GM23338 (cell line): Measurements from ENCODE around the gene TSACC. TPM values are rescaled to one million over a fixed set of nuclear protein-coding genes. Genes with fewer than 3 reads are reported as not detected.
"Not testable (repeated sequence)": the region's sequence is repeated elsewhere in the genome, so short reads cannot be mapped to it uniquely, and the experiment has no call there.

Experiments used
- ATAC-seq: fragments of 200-7000 bp; cut with Tn5 transposase; 3 replicates; pipeline ENCODE4 v1.9.1; 2020
- DNase-seq: peaks from one replicate; pipeline ENCODE4 v3.0.0-alpha.2; 2015; ENCODE audit warnings: low spot score
- H2AFZ ChIP-seq: fragments of 200-600 bp; sonication (generic); 2 replicates; pipeline ENCODE4 v1.8.0; 2016; ENCODE audit warnings: antibody characterized with exemption, mild to moderate bottlenecking, moderate library complexity
- H3F3A ChIP-seq: fragments of 200-600 bp; sonication (generic); replicated peaks from 2 replicates; pipeline ENCODE4 v1.8.0; 2017; ENCODE audit warnings: antibody characterized with exemption, mixed run types, low read depth
- H3K27ac ChIP-seq: fragments of 200-600 bp; sonication (generic); 2 replicates; pipeline ENCODE4 v1.6.1; 2016; ENCODE audit warnings: low read depth
- H3K27me3 ChIP-seq: fragments of 200-600 bp; sonication (generic); 2 replicates; pipeline ENCODE4 v1.8.0; 2016; ENCODE audit warnings: mild to moderate bottlenecking, mixed run types, moderate library complexity; ENCODE audit not compliant: insufficient read depth
- H3K36me3 ChIP-seq: fragments of 200-600 bp; sonication (generic); 2 replicates; pipeline ENCODE4 v1.8.0; 2016; ENCODE audit warnings: mild to moderate bottlenecking; ENCODE audit not compliant: insufficient read depth
- H3K4me1 ChIP-seq: fragments of 200-600 bp; sonication (generic); 2 replicates; pipeline ENCODE4 v1.8.0; 2016; ENCODE audit warnings: mild to moderate bottlenecking, moderate library complexity; ENCODE audit not compliant: insufficient read depth
- H3K4me2 ChIP-seq: fragments of 200-600 bp; sonication (generic); 2 replicates; pipeline ENCODE4 v1.7.1; 2017; ENCODE audit warnings: mixed run types
- H3K4me3 ChIP-seq: fragments of 200-600 bp; sonication (generic); 2 replicates; pipeline ENCODE4 v1.6.1; 2016; ENCODE audit warnings: mixed run types
- H3K79me2 ChIP-seq: fragments of 200-600 bp; sonication (generic); replicated peaks from 2 replicates; pipeline ENCODE4 v1.8.0; 2017; ENCODE audit warnings: mild to moderate bottlenecking; ENCODE audit not compliant: insufficient read depth
- H3K9me2 ChIP-seq: fragments of 200-600 bp; sonication (generic); 2 replicates; pipeline ENCODE4 v1.8.0; 2017; ENCODE audit not compliant: insufficient read depth
- H4K20me1 ChIP-seq: fragments of 200-600 bp; sonication (generic); replicated peaks from 2 replicates; pipeline ENCODE4 v1.8.0; 2017; ENCODE audit warnings: mild to moderate bottlenecking; ENCODE audit not compliant: insufficient read depth
- H3K27ac Mint-ChIP-seq: 2 replicates; pipeline ENCODE4 v1.8.0; 2020; ENCODE audit warnings: inconsistent platforms, mild to moderate bottlenecking, moderate library complexity, mixed read lengths
- H3K27me3 Mint-ChIP-seq: 3 replicates; pipeline ENCODE4 v1.8.0; 2022; ENCODE audit warnings: low read depth, mild to moderate bottlenecking, moderate library complexity, mixed read lengths, inconsistent platforms; ENCODE audit not compliant: insufficient read depth, poor library complexity
- H3K36me3 Mint-ChIP-seq: 3 replicates; pipeline ENCODE4 v1.8.0; 2021; ENCODE audit warnings: low read depth, mild to moderate bottlenecking, inconsistent platforms, moderate library complexity, mixed read lengths
- H3K4me1 Mint-ChIP-seq: 3 replicates; pipeline ENCODE4 v1.8.0; 2020; ENCODE audit warnings: mild to moderate bottlenecking, inconsistent platforms, mixed read lengths
- H3K4me3 Mint-ChIP-seq: 3 replicates; pipeline ENCODE4 v1.8.0; 2021; ENCODE audit warnings: moderate library complexity, mild to moderate bottlenecking, inconsistent platforms, mixed read lengths
- H3K9me3 Mint-ChIP-seq: 3 replicates; pipeline ENCODE4 v1.8.0; 2020; ENCODE audit warnings: moderate library complexity, mild to moderate bottlenecking, inconsistent platforms, mixed read lengths
- CTCF ChIP-seq, 2 experiments: fragments of 200-600 bp in 1 of 2; sonication (generic) in 1 of 2; conservative IDR thresholded peaks; 2 replicates each; pipeline versions ENCODE4 v1.5.1 to v1.6.1; 2016 to 2017; ENCODE audit warnings: antibody characterized with exemption in 2 of 2, low read depth in 2 of 2, mild to moderate bottlenecking in 2 of 2, moderate library complexity in 1 of 2
- polyA plus RNA-seq: library from polyadenylated mRNA; unstranded; fragments of >200 nt; fragmentation: Nextera tagmentation; extraction: Ambion mirVana; gene quantifications from 2 replicates; pipeline ENCODE4 v1.2.1, GENCODE V29; 2016
- total RNA-seq: library from RNA; depleted of rRNA; stranded (reverse); fragments of >200 nt; shearing (Covaris generic); gene quantifications from 2 replicates; pipeline ENCODE4 v1.2.3, GENCODE V29; 2014
- TF ChIP-seq, protein P1 (sequence below): fragments of 250-450 bp; sonication (Bioruptor Pico); IDR thresholded peaks from 2 replicates; pipeline ENCODE4 v1.5.0; 2020; ENCODE audit warnings: mild to moderate bottlenecking, moderate library complexity

Gene TSACC
- total and polyA plus RNA-seq, 2 experiments from 2014 or later: 2.5 to 9.8 TPM

GRCh38 chr1:156344409-156344808 lies 6.1 kb downstream of the TSACC start (continued):
- TF ChIP-seq, protein P1, sequence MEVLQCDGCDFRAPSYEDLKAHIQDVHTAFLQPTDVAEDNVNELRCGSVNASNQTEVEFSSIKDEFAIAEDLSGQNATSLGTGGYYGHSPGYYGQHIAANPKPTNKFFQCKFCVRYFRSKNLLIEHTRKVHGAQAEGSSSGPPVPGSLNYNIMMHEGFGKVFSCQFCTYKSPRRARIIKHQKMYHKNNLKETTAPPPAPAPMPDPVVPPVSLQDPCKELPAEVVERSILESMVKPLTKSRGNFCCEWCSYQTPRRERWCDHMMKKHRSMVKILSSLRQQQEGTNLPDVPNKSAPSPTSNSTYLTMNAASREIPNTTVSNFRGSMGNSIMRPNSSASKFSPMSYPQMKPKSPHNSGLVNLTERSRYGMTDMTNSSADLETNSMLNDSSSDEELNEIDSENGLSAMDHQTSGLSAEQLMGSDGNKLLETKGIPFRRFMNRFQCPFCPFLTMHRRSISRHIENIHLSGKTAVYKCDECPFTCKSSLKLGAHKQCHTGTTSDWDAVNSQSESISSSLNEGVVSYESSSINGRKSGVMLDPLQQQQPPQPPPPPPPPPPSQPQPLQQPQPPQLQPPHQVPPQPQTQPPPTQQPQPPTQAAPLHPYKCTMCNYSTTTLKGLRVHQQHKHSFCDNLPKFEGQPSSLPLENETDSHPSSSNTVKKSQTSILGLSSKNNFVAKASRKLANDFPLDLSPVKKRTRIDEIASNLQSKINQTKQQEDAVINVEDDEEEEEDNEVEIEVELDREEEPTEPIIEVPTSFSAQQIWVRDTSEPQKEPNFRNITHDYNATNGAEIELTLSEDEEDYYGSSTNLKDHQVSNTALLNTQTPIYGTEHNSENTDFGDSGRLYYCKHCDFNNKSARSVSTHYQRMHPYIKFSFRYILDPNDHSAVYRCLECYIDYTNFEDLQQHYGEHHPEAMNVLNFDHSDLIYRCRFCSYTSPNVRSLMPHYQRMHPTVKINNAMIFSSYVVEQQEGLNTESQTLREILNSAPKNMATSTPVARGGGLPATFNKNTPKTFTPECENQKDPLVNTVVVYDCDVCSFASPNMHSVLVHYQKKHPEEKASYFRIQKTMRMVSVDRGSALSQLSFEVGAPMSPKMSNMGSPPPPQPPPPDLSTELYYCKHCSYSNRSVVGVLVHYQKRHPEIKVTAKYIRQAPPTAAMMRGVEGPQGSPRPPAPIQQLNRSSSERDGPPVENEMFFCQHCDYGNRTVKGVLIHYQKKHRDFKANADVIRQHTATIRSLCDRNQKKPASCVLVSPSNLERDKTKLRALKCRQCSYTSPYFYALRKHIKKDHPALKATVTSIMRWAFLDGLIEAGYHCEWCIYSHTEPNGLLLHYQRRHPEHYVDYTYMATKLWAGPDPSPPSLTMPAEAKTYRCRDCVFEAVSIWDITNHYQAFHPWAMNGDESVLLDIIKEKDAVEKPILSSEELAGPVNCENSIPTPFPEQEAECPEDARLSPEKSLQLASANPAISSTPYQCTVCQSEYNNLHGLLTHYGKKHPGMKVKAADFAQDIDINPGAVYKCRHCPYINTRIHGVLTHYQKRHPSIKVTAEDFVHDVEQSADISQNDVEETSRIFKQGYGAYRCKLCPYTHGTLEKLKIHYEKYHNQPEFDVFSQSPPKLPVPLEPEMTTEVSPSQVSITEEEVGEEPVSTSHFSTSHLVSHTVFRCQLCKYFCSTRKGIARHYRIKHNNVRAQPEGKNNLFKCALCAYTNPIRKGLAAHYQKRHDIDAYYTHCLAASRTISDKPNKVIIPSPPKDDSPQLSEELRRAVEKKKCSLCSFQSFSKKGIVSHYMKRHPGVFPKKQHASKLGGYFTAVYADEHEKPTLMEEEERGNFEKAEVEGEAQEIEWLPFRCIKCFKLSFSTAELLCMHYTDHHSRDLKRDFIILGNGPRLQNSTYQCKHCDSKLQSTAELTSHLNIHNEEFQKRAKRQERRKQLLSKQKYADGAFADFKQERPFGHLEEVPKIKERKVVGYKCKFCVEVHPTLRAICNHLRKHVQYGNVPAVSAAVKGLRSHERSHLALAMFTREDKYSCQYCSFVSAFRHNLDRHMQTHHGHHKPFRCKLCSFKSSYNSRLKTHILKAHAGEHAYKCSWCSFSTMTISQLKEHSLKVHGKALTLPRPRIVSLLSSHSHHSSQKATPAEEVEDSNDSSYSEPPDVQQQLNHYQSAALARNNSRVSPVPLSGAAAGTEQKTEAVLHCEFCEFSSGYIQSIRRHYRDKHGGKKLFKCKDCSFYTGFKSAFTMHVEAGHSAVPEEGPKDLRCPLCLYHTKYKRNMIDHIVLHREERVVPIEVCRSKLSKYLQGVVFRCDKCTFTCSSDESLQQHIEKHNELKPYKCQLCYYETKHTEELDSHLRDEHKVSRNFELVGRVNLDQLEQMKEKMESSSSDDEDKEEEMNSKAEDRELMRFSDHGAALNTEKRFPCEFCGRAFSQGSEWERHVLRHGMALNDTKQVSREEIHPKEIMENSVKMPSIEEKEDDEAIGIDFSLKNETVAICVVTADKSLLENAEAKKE (CRISPR knock-in tag): no peak
- TF ChIP-seq CTCF (conservative IDR thresholded peaks at IDR 0.05; ENCODE audit: low read depth in 2 of 2): no peak

GRCh38 chr1:156346035-156346434 lies 7.7 kb downstream of the TSACC start:
- H3F3A ChIP-seq, H3K9me3 Mint-ChIP-seq: not testable (repeated sequence)

More at GRCh38 chr1:156346035-156346434, 7.7 kb downstream of the TSACC start:
- not testable (repeated sequence) for H3K36me3 ChIP-seq, H3K27me3 Mint-ChIP-seq, H3K9me2 ChIP-seq, H3K4me2 ChIP-seq, DNase-seq, H3K4me1 ChIP-seq, H3K27me3 ChIP-seq, H3K79me2 ChIP-seq, H2AFZ ChIP-seq, H3K4me1 Mint-ChIP-seq, H3K4me3 Mint-ChIP-seq, ATAC-seq, H3K27ac Mint-ChIP-seq, H3K4me3 ChIP-seq, H3K36me3 Mint-ChIP-seq, H4K20me1 ChIP-seq, H3K27ac ChIP-seq
